Thymus (tissue), 11 donors: ENCODE results near the gene PRPF39. TPM values are rescaled to one million over a fixed set of nuclear protein-coding genes. Genes with fewer than 3 reads are reported as not detected.

Experiments used
- DNase-seq, 9 donors: peaks; one replicate each; pipeline ENCODE4 v3.0.0-alpha.2; 2013; ENCODE audit warnings: low spot score in 9 of 9, low read depth in 6 of 9, missing footprints in 1 of 9
- H3K27ac ChIP-seq, 2 donors: one replicate each; pipeline ENCODE4 v1.5.1; 2013; ENCODE audit warnings: control low read depth in 1 of 2, low read depth in 1 of 2, low read length in 1 of 2, mild to moderate bottlenecking in 1 of 2, moderate library complexity in 1 of 2
- H3K27me3 ChIP-seq, 2 donors: one replicate each; pipeline ENCODE4 v1.5.1; 2013; ENCODE audit warnings: low read length in 1 of 2; ENCODE audit not compliant: control insufficient read depth in 2 of 2, insufficient read depth in 1 of 2
- H3K36me3 ChIP-seq, 2 donors: one replicate each; pipeline ENCODE4 v1.5.1; 2013; ENCODE audit warnings: low read length in 1 of 2, mild to moderate bottlenecking in 1 of 2, moderate library complexity in 1 of 2; ENCODE audit not compliant: control insufficient read depth in 2 of 2, insufficient read depth in 2 of 2
- H3K4me1 ChIP-seq, 2 donors: one replicate each; pipeline ENCODE4 v1.5.1; 2013; ENCODE audit warnings: low read length in 2 of 2; ENCODE audit not compliant: control insufficient read depth in 2 of 2, insufficient read depth in 2 of 2
- H3K4me3 ChIP-seq, 2 donors: one replicate each; pipeline ENCODE4 v1.5.1; 2013; ENCODE audit warnings: low read length in 2 of 2, control low read depth in 1 of 2, mild to moderate bottlenecking in 1 of 2
- H3K9me3 ChIP-seq, 2 donors: one replicate each; pipeline ENCODE4 v1.5.1; 2013; ENCODE audit warnings: low read length in 1 of 2, mild to moderate bottlenecking in 1 of 2; ENCODE audit not compliant: control insufficient read depth in 2 of 2, insufficient read depth in 1 of 2
- WGBS: extraction: QIAGEN DNeasy Blood & Tissue Kit; methylation state at CpG from one replicate; pipeline ENCODE4 v1.1.7; 2013; 5-methylcytosine and 5-hydroxymethylcytosine counted together
- polyA plus RNA-seq: library from polyadenylated mRNA; stranded (reverse); fragments of 200-250 nt; gene quantifications from one replicate; pipeline ENCODE4 v1.2.3, GENCODE V29; 2013
- total RNA-seq: library from RNA; stranded (reverse); fragments of 120-200 nt; gene quantifications from one replicate; pipeline ENCODE4 v1.2.4, GENCODE V29; 2013
- donor health status: healthy.

PRPF39 gene
- total and polyA plus RNA-seq, 2 donors: 32.8 to 60.3 TPM

DNA sequence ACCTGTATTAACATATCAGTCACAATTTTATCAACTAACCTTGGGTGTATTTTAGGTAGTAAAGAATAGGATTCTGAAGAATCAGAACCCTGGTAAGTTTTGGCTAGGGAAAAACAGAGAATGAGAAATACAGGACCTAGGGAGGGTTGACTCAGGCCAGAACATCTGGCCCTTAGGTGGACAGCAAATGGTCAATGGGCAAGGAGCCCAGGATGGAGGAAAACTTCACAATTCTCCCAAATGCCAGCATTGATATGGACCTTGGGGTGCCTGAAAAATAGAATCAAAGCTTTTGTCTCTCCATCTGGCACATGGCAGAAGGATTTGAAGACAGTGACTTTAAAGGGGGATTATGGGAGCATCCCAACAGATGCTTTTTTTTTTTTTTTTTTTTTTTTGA is 32.7 kb upstream of the PRPF39 start:
- H3K4me3 ChIP-seq: no peak overlapping the region
- no peaks in the 10 kb centered on the region for H3K4me1 ChIP-seq
- no peaks in the 10 kb centered on the region for H3K27me3 ChIP-seq
- H3K36me3 ChIP-seq: peaks cover 7 to 14% of the 10 kb centered on the region in 2 donors
- H3K27ac ChIP-seq: no peak overlapping the region
- H3K9me3 ChIP-seq: no peaks in the 10 kb centered on the region
- DNase-seq: no peak

DNA sequence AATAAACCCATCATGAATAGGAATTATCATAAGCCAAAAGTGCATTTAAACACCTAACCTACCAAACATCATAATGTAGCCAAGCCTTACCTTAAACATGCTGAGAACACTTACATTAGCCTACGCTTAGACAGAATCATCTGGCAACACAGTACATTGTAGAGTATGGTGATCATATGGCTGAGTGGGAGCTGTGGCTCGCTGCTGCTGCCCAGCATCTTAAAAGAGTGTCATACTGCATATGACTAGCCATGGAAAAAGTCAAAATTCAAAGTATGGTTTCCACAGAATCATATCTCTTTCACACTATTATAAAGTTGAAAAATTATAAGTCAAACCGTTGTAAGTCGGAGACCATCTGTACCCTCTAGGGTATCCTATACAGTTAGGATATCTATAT is 32.0 kb upstream of the PRPF39 start:
- Histone ChIP-seq H3K27me3 (no peaks in the 10 kb centered on the region), H3K9me3 (no peaks in the 10 kb centered on the region), H3K4me1 (no peaks in the 10 kb centered on the region), H3K36me3 (peaks cover 4 to 9% of the 10 kb centered on the region in 2 donors), H3K4me3 (no peak overlapping the region), H3K27ac (no peak overlapping the region)
- WGBS: 98% methylated on average over 4 of the region's 4 CpGs
- no peak for DNase-seq

DNA sequence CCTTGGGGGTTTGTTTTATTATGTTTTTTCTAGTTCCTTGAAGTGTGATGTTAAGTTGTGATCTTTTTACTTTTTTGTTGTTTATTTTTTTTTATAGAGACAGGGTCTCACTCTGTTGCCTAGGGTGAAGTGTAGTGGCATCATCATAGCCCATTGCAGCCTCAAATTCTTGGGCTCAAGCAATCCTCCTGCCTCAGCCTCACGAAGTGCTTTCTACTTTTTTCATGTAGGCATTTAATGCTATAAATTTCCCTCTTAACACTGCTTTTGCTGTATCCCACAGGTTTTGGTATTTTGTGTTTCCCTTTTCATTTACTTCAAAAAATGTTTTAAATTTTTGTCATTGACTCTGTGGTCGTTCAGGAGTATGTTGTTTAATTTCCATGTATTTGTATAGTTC is 26.6 kb upstream of the PRPF39 start:
- H3K27me3 ChIP-seq: no peaks in the 10 kb centered on the region
- 97% methylated on average over 2 of the region's 2 CpGs for WGBS
- no peaks in the 10 kb centered on the region for H3K9me3 ChIP-seq
- H3K4me3 ChIP-seq: no peak overlapping the region
- no peak overlapping the region for H3K27ac ChIP-seq
- H3K36me3 ChIP-seq: peaks cover 0 to 7% of the 10 kb centered on the region in 2 donors
- DNase-seq: no peak
- no peaks in the 10 kb centered on the region for H3K4me1 ChIP-seq

DNA sequence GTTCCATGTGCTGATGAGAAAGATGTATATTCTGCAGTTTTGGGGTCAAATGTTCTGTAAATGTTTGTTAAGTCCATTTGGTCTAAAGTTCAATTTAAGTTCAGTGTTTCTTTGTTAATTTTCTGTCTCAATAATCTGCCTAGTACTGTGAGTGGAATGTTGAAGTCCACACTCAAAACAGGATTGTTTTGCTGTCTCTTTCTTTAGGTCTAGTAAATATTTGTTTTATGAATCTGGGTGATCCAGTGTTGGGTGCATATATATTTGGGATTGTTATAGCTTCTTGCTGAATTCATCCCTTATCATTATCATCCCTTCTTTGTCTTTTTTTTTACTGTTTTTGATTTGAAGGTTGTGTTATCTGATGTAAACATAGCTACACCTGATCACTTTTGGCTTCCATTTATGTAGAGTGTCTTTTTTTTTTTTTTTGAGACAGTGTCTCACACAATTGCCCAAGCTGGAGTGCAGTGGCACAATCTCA is 26.0 kb upstream of the PRPF39 start:
- Histone ChIP-seq H3K4me3 (no peak overlapping the region), H3K27ac (no peak overlapping the region), H3K4me1 (no peaks in the 10 kb centered on the region), H3K27me3 (no peaks in the 10 kb centered on the region), H3K9me3 (no peaks in the 10 kb centered on the region), H3K36me3 (peaks cover 0 to 7% of the 10 kb centered on the region in 2 donors)
- DNase-seq: no peak

DNA sequence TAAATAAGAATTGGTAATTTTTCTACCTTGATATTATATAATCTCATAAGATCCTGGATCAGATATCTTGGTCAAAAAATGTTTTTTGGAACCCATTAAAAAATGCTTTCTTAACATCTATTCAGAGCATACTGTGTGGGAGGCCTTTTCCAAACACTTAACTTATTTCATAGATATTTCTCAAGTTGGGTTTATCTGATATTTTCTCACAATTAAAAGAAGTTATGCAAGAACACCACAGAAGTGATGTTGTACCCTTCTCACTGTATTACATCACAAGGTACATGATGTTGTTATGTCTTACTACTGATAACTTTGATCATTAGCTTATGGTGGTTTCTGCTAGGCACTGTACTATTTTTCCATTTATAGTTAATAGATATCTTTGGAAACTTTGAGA is 23.4 kb upstream of the PRPF39 start:
- Histone ChIP-seq H3K4me1 (no peaks in the 10 kb centered on the region), H3K27ac (no peak overlapping the region), H3K4me3 (no peak overlapping the region), H3K9me3 (no peaks in the 10 kb centered on the region), H3K27me3 (no peaks in the 10 kb centered on the region), H3K36me3 (no peaks in the 10 kb centered on the region)
- DNase-seq: no peak

DNA sequence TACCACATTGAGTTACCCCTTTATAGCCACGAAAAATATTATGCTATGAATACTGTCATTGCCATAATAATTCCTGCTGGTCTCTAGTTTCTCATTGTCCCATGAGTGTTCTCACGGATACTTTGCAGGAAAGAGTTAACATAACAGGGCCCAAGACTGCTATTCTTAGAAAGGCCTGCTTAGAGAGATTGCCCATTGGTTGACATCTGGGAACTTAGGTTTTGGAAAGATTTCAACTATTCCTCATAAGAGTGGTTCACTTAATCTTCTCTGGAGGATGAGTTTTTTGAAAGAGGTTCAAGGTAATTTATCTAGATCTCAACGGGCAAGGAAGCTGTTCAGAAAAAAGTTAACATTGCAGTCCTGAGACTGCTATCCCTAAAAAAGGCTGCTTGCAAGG is 18.4 kb upstream of the PRPF39 start:
- Histone ChIP-seq H3K27ac (no peak overlapping the region), H3K4me3 (no peak overlapping the region), H3K4me1 (no peaks in the 10 kb centered on the region), H3K27me3 (no peaks in the 10 kb centered on the region), H3K36me3 (no peaks in the 10 kb centered on the region), H3K9me3 (no peaks in the 10 kb centered on the region)
- 94% methylated on average over 3 of the region's 3 CpGs for WGBS
- DNase-seq: no peak

DNA sequence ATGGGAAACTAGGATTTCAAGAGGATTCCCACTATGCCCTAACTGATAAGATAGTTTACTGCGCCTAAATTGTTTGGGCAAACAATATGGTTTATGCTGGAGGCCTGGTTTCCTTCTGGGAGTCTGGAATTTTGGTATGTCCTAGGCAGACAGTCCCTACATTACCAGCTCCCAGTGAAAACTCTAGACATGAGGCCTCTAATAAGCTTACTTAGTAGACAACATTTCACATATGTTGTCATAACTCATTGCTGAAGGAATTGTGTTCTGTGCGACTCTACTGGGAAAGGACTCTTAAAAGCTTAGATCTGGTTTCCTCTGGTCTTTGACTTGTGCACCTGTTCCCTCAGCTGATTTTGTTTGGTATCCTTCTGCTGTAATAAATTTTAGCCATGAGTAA is 18.0 kb upstream of the PRPF39 start:
- Histone ChIP-seq H3K27ac (no peak overlapping the region), H3K9me3 (no peaks in the 10 kb centered on the region), H3K4me3 (no peak overlapping the region), H3K4me1 (no peaks in the 10 kb centered on the region), H3K36me3 (no peaks in the 10 kb centered on the region), H3K27me3 (no peaks in the 10 kb centered on the region)
- WGBS: 98% methylated on average over 2 of the region's 2 CpGs
- no peak for DNase-seq

DNA sequence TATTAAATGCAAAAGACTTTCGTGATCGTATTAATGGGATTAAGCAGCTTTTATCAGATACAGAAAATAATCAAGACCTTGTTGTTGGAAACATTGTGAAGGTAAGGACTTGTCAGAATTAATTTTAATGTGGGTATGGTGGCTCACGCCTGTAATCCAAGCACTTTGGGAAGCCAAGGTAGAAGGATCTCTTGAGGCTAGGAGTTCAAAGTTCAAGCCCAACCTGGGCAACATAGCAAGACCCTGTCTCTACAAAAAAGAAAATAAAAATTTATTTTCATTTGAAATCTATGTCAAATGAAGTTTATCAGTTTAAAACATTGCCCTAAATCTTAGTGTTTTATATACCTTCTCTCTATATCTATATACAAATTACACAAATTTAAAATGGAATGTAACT is 17.2 kb upstream of the PRPF39 start:
- no peaks in the 10 kb centered on the region for H3K36me3 ChIP-seq
- DNase-seq: no peak
- H3K4me3 ChIP-seq: no peak overlapping the region
- H3K9me3 ChIP-seq: no peaks in the 10 kb centered on the region
- 96% methylated on average over 3 of the region's 3 CpGs for WGBS
- H3K27me3 ChIP-seq: no peaks in the 10 kb centered on the region
- H3K27ac ChIP-seq: no peak overlapping the region
- H3K4me1 ChIP-seq: no peaks in the 10 kb centered on the region

DNA sequence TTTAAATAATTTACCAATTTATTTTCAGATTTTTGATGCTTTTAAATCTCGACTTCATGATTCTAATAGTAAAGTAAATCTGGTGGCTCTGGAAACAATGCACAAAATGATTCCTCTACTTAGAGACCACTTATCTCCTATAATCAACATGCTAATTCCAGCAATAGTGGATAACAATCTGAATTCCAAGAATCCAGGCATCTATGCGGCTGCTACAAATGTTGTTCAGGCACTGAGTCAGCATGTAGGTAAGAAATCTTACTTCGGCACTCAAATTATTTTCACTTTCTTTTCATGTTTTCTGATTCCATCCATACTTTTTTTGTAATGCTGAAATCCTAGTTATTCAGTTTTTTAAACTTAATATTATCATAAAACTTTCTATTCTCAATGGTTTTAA is 15.5 kb upstream of the PRPF39 start:
- H3K36me3 ChIP-seq: no peaks in the 10 kb centered on the region
- H3K27ac ChIP-seq: no peak overlapping the region
- no peak for DNase-seq
- no peak overlapping the region for H3K4me3 ChIP-seq
- 98% methylated on average over 3 of the region's 3 CpGs for WGBS
- H3K27me3 ChIP-seq: no peaks in the 10 kb centered on the region
- H3K4me1 ChIP-seq: no peaks in the 10 kb centered on the region
- no peaks in the 10 kb centered on the region for H3K9me3 ChIP-seq

DNA sequence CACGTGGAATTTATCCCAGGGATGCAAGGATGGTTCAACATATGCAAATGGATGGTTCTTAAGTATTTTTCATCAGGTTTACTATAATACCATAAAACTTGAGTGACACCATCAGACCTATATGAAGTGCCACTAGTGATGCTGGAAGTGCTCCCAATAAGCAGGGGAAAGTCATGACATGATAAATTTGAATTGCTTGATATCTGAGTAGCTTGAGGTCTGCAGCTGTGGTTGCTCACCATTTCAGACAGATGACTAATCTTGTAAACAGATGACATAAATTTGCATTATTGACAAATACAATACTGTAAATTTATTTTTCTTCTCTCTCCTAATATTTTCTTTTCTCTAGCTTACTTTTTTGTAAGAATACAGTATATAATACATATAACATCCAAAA is 13.7 kb upstream of the PRPF39 start:
- DNase-seq: no peak
- no peaks in the 10 kb centered on the region for H3K4me1 ChIP-seq
- H3K27ac ChIP-seq: no peak overlapping the region
- no peaks in the 10 kb centered on the region for H3K9me3 ChIP-seq
- no peaks in the 10 kb centered on the region for H3K27me3 ChIP-seq
- H3K36me3 ChIP-seq: no peaks in the 10 kb centered on the region
- 93% methylated on average over 1 of the region's 1 CpG for WGBS
- H3K4me3 ChIP-seq: no peak overlapping the region
